NB4 (cell line): ENCODE measurements around the gene PADI2.
A peak's percentile ranks its signal among the peaks of the same experiment; 100 is the strongest.

Experiments used
- DNase-seq: peaks from one replicate; pipeline ENCODE4 v3.0.0; 2010; ENCODE audit warnings: low read depth
- H3K4me3 ChIP-seq: one replicate; pipeline ENCODE4 v1.5.1; 2011; ENCODE audit warnings: mild to moderate bottlenecking, low read depth, low read length, moderate library complexity
- MYC ChIP-seq: IDR thresholded peaks from 2 replicates; pipeline ENCODE4 v1.6.1; 2011; ENCODE audit warnings: low read depth, low read length
- POLR2A ChIP-seq: IDR thresholded peaks from 2 replicates; pipeline ENCODE4 v1.6.1; 2011; ENCODE audit warnings: mild to moderate bottlenecking; ENCODE audit not compliant: insufficient read length; ENCODE audit errors: extremely low read depth
- TF ChIP-seq, protein P1 (sequence below): IDR thresholded peaks from one replicate; pipeline ENCODE4 v1.5.1; 2012; ENCODE audit warnings: low read depth, low read length
- TF ChIP-seq, protein P2 (sequence below): IDR thresholded peaks from 2 replicates; pipeline ENCODE4 v1.6.1; 2011; ENCODE audit warnings: low read depth, low read length

The PADI2 gene

DNA sequence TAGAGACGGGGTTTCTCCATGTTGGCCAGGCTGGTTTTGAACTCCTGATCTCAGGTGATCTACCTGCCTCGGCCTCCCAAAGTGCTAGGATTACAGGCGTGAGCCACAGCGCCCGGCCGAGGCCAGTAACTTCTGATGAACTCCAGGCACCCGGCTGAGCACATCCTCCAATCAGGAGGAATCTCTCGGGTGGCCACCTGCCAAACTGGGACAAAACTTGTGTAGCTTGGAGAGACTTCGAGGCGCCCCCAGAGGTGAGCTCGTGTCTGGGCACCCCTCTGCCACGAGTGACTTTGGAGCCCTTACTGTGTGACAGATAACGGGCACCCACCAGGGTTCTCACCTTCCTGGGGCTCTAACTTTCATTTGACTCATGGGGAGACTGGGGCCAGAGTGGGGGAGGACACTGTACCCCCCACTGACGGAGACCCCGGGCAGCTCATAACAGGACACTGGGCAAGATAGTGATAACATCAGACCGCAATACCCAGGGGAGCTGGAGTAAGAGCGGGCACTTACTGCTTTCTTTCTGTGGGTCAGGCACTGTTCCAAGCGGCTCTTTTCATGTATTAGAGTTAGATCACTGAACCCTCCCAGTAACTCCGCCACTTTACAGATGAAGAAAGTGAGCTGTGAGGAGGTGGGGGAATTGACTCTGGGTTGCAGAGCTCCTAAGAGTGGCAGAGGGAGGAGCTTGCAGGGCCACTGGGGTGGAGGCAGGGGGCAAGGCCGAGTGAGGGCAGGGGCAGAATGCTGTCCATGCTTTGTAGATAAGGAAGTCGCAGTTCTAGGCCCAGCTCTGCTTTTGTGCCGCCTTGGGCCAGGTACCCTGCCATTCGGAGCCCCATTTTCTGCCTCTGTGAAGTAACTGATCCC is 1.9 kb upstream of the PADI2 start:
- DNase-seq, result peak; percentile 92
- H3K4me3 ChIP-seq, result no peak overlapping the region

DNA sequence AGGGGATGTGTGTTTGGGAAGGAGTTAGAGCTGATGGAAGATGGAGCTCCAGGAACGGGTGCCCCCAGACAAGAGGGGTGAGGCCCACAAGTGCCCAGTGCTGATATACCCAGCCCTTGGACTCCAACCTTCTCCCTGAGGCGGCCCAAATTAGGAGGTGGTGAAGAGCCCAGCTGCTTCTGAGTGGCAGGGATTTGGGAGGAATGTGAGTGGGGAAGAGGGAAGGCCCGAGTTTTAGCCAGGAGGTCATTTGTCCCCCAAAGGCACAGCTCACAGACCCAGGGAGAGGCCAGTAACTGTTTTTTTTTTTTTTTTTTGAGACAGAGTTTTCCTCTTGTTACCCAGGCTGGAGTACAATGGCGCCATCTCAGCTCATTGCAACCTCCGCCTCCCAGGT is 1.2 kb upstream of the PADI2 start:
- no peak for DNase-seq
- TF ChIP-seq POLR2A, result no peak
- TF ChIP-seq, protein P1, sequence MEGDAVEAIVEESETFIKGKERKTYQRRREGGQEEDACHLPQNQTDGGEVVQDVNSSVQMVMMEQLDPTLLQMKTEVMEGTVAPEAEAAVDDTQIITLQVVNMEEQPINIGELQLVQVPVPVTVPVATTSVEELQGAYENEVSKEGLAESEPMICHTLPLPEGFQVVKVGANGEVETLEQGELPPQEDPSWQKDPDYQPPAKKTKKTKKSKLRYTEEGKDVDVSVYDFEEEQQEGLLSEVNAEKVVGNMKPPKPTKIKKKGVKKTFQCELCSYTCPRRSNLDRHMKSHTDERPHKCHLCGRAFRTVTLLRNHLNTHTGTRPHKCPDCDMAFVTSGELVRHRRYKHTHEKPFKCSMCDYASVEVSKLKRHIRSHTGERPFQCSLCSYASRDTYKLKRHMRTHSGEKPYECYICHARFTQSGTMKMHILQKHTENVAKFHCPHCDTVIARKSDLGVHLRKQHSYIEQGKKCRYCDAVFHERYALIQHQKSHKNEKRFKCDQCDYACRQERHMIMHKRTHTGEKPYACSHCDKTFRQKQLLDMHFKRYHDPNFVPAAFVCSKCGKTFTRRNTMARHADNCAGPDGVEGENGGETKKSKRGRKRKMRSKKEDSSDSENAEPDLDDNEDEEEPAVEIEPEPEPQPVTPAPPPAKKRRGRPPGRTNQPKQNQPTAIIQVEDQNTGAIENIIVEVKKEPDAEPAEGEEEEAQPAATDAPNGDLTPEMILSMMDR, result no peak
- TF ChIP-seq, protein P2, sequence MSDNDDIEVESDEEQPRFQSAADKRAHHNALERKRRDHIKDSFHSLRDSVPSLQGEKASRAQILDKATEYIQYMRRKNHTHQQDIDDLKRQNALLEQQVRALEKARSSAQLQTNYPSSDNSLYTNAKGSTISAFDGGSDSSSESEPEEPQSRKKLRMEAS, result no peak
- H3K4me3 ChIP-seq, result no peak overlapping the region

More for the DNA sequence above, 1.9 kb upstream of the PADI2 start:
- TF ChIP-seq POLR2A, result no peak
- peak; percentile 47 for TF ChIP-seq MYC
- TF ChIP-seq, protein P2, result peak; percentile 59; the same call in 1 of the 2 replicates

DNA sequence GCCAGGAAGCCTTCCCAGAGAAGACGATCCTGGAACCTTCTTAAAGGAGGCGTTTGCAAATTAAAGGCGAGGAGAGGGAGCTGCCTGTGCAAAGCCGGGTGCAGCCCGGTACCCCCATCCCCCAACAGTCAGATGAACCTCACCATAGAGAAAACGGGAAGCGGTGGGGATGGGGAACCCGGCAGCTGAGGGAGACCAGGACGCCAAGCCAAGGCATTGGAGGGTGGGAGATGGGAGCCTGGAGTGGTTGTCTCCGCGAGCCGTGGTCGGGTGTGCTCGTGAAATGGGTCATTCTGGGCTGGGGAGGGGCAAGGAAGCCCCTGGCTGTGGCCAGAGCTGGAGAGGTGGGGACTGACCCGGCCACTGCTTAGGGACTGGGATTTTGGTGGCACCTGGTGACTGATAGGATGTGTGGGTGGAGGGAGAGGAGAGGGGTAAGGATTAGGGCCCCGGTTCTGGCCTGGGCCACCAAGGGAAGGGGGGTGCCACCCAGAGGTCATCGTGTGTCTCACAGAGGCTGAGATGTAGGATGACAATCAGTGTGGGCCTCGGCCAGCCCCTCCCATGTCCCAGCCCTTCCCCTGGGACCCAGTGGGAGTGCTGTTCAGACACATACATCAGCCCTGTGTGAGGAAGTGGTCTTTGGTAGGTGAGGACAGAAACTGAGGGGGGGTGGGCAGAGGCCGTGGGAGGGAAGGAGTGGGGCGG is 676 bp upstream of the PADI2 start:
- no peak overlapping the region for H3K4me3 ChIP-seq
- no peak for TF ChIP-seq POLR2A
- TF ChIP-seq MYC, result no peak
- TF ChIP-seq, protein P1, result peak; percentile 18
- TF ChIP-seq, protein P2, result 0 out of 2 replicates have a peak, but pooled peaks have one; percentile 2
- peak; percentile 93 for DNase-seq

DNA sequence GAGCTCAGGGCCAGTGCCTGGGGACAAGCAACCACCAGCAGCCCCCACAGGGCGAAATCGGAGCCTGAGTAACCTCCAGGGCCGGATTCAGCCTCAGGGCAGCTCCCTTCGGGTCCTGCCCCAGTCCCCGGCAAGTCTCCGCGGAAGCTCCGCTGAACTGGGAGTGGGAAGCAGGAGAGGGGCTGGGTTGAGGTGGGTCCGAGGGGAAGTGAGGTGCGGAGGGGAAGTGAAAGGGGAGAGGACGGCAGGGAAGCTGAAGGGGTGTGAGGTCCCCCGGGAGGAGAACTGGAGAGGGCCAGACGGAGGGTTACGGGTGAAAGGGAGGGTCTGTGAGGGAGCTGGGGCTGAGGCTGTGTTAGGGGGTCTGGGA is 560 bp downstream of the PADI2 start:
- TF ChIP-seq, protein P1, result no peak
- TF ChIP-seq, protein P2, result no peak
- TF ChIP-seq MYC (no peak), POLR2A (no peak)
- H3K4me3 ChIP-seq, result no peak overlapping the region
- DNase-seq, result peak; percentile 38

DNA sequence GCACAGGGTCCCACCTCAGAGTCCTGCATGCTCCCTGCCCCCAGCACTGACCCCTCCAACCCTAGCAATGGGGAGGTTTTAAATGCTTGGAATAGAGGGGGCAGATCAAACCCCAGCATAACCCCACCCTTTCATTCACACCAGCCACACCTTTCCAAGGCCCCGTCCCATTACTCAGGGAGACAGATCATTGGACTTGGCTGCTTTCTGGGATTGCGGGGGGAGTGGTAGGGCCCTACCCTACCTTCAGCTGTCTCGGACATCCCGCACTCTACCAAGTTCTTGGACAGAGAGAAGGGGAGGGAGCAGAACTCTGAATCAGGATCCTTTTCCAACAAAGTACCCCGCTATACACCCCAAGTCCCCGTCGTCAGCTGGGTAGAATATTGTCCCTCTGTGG is 983 bp downstream of the PADI2 start:
- TF ChIP-seq, protein P2, result no peak
- TF ChIP-seq, protein P1, result no peak
- TF ChIP-seq POLR2A (no peak), MYC (no peak)
- no peak for DNase-seq
- no peak overlapping the region for H3K4me3 ChIP-seq

DNA sequence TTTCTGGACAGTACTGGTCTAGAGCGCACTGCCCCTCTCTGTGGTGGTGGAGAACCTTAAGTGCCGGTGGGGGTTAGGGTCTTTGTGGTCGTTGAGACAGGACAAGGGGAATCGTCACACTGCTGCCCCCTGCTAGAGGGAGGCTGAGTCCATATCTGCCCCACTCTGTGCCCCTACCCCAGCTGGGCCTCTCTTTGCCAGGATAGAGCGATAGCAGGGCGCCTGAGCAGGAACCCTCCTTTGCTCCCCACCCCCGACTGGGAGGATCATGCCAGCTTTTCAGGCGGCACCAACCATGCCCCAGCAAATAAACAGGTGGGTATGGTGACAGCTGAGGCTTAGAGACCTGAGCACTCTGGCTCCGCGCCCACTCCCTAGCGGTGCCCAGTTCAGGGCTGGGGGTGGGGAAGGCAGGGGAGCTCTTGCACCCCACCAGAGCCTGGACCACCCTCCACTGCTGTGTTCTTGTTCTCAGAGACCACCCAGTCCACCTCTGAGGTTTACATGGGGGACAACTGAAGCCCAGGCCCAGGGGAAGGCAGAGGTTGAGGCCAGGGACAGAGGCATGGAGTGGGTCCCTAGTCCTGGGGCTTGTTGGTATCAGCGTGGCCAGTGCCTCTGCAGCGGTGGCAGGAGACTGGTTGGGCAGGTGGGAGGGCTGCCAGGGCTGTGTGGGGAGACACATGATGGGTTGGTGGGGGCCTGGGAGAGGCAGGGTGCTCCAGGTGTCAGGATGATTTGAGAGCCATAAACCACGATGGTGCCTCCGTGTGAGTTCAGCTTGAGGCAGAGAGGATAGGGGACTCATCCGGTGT is 1.6 kb downstream of the PADI2 start:
- TF ChIP-seq, protein P1, result no peak
- TF ChIP-seq POLR2A (no peak), MYC (no peak)
- TF ChIP-seq, protein P2, result no peak
- DNase-seq, result no peak
- H3K4me3 ChIP-seq, result no peak overlapping the region
